Right renal cortex interstitium (tissue), 3 donors: ENCODE data around the gene ZEB2. TPM values are rescaled to one million over a fixed set of nuclear protein-coding genes. Genes with fewer than 3 reads are reported as not detected.

ENCODE experiments used
- DNase-seq, 3 donors: peaks; one replicate each; pipeline ENCODE4 v3.0.0-alpha.2; 2013; ENCODE audit warnings: low read depth in 3 of 3, low spot score in 2 of 3
- polyA plus RNA-seq, 3 donors: library from polyadenylated mRNA; unstranded; fragments of 120-200 nt; gene quantifications; one replicate each; pipeline ENCODE4 v1.2.1, GENCODE V29; 2013; ENCODE audit not compliant: insufficient read length in 3 of 3

Gene ZEB2
- polyA plus RNA-seq, result 100 to 1,000 TPM; 136 to 140 (median 138) TPM

DNA sequence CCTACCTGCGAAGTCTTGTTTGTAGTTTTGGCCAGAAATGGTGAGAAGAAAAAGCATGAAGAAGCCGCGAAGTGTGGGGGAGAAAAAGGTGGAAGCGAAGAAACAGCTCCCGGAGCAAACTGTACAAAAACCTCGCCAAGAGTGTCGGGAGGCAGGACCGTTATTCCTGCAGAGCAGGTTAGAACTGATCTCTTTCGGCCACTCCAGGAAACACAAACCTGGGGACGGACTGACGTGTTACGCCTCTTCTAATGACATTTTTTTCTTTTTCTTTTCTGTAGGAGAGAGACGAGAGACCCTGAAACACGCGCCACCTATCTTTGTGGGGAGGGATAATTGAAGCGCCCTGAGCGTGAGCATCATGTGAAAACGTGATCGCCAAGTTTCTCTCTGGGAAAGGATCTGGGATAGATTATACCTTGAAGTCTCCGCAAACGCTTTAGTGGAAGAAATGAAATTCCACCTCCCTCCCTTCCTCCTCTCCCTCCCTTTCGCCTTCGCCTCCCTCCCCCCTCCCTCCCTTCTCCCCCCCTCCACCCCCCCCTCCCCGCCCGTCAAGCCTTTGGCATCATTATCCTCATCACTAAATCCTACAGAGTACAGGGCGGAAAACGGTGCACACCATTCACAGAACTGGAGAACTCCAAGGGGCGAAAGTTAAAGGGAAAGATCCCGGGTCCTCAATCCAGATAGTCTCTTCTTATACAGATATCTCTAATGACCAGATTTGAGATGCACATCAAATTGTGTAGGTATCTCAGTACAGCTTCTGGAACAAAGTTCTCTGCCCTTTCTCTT lies at the start of gene ZEB2:
Gene ZEB2 (minus strand): TSS at position 186 of the 798 bp plus-strand sequence. CDS start 2,769 bp downstream, outside the sequence.
- DNase-seq, result no peak

DNA sequence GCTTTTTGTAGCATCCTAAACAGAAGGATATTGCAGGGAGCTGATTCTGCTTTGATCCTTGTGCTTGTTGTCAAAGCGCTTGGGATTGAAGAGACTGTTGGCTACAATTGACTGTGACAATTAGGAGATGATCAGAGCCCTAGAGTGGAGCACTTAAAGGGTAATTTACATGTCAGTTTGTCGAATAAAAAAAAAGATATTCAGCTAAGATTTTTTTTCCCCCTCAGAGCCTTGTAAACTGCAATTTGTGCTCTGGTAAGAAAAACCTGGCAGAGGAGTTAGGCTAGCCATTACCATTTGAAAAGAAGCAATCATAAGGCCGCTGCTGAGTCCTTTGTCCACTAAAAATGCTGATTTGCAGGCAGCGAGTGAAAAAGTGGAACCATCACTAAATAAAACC lies 47.8 kb upstream of the ZEB2 start:
- DNase-seq, result no peak

DNA sequence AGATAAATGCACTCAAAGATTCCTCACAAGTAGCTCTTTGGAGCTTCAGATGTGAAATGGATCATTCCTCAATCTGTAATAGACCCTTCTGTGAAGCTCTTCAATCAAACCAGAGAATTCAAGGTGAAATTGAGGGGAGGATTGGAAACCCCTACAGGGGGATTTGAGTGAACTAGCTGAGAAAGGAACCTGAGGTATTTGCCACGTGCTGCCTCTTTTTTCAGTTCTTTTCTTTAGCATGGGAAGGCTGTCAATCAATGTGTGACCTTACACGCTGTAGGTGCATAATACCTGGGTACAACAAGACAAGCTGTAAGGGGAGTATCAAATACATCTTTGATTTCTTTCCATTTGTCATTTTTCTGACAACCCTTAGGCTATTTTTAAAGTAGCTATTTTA lies 46.5 kb upstream of the ZEB2 start:
- no peak for DNase-seq

DNA sequence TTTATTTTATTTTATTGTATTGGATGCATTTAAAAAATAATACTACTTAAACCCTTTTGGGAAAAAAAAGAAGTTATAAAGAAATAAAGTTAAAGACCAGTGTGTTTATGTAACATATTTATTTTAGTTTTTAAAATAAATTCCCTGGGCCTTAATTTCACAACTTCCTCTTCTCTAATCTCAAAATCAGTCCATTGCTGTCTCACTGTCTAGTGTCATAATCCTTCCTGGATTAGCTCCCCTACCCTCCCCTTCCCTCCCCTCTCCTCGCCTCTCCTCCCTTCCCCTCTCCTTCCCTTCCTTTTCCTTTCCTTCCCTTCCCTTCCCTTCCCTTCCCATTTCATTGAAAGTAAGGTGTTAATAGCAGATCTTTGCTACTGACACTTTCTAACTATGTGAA lies 40.3 kb upstream of the ZEB2 start:
- no peak for DNase-seq

DNA sequence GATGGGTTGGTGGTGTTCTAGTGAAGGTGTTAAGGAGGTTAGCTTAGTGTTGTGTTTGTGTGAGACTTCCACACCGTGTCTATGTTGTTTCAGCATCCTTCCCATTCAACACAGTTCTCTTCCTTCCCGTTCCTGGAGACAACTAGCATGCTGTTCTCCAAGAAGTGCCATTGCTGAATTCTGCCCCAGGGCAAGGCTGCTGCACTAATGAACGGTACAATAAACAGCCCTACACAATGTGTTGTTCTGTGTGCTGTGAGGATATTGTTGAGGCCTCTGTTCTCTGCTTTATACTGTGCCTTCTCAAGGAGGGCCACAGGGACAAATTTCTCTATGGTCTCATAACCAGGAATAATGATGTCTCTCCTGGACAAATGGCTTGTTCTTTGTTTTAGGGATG lies 39.8 kb upstream of the ZEB2 start:
- no peak for DNase-seq

DNA sequence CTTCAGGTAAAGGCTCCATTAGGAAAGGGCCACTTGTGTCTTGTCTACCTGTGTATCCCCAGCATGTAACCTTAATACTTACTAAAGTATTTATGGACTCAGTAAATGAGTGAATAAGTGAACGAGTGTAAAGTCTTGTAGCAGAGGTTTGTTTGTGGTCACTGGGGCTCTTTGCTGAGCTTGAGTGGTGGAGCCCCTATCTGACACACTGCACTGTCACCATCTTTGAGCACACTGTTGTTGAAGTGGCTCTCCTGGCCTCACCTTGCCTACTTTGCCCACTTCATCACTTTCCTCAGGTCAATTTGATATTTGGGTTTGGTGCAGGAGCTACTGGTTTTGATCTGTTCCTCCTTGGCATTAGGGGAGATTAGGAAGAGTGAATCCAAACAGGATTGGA lies 39.3 kb upstream of the ZEB2 start:
- no peak for DNase-seq

DNA sequence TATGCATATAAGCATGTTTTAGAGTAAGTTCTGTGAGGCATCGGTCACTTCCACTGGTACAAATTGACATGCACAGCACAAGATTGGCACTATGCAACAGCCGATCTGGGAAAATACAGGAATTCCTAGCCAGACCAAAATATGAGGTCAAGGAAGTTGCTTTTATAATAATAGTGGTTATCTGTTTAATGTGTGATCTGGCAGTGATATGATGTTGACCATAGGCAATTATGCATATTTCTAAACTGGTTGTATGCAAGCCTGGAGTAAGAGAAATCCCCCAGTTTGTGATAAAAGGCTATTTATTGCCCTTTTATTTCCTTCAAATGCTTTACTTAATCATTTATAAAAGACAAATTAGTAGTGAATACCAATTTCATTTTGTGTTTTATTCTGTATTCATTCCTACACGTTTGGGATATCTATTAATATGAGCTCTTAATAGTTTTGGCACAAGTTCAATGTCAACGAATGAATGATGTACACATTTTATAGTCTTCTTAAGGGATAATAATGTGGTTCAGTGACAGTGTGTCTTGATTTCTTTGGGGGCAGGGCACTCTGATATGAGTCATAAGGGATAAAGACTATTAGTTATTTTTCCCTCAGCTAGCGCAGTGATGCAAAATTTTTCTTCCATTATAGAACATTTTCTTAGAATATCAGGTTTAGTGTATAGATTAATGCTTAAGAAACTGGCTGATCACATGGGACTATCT lies 34.7 kb upstream of the ZEB2 start:
- no peak for DNase-seq

DNA sequence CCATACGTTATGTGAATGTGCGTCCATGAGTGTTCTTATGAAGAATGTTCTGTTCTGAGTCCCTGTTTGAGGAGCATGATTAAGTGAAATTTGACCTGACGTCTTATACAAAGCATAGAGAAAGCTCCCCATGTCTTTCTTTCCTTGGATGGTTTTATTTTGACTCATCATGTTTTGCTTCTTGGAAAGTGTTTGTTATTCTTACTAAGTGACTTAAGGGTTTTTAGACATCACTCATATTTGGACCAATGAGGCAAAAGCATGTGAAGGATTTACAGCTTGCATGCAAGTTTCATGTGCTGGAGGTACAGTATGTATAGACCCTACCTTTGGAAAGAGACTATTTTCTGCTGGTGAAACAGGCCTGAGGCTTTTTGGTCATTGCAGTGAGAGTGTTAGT lies 33.5 kb upstream of the ZEB2 start:
- DNase-seq, result no peak

DNA sequence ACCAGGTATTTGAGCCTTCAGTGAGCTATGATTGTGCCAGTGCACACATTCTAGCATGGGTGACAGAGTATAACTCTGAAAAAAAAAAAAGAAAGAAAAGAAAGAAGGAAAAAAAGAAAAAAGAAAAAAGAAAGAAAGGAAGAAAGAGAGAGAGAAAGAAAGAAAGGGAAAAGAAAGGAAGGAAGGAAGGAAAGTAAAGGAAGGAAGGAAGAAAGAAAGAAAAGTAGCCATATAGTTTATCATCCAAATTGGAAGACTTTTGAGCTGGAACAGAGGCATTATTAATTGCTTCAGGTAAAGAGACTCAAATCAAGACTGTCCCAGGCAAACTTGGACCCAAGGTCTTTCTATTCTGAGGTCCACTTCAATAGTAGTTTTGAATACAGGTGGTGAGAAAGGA lies 32.9 kb upstream of the ZEB2 start:
- no peak for DNase-seq

DNA sequence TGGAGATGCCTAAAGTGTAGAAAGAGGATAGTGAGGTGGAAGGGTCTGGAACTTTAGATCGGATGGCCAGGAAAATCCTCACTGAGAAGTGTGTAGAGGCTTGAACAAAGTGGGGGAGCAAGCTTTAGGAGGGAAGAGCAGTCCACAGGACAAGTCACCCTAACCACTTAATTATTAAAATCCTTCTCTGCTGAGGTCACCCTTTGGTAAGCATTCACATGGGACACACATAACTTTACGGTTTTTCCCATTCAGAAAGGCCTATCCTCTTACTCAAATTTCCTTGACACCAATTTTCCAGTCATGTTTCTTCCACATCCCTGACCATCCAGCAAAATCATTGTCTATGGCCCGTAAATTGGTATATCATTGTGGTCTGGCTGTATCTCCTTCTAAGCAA lies 31.0 kb upstream of the ZEB2 start:
- DNase-seq, result no peak

DNA sequence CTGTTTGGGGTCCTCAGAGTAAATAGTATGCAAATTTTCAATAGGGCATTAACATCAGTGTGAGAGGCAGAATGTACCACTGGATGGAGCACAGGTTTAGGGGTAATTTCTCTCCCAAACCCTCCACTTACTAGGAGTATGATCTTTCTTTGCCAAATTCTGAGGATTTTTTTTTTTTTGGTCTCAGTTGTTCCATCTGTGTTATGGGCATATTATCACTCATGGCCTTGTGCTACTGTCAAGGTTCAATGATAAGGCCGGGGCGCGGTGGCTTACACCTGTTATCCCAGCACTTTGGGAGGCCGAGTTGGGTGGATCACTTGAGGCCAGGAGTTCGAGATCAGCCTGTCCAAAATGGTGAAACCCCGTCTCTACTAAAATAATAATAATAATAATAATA lies 30.2 kb upstream of the ZEB2 start:
- no peak for DNase-seq

DNA sequence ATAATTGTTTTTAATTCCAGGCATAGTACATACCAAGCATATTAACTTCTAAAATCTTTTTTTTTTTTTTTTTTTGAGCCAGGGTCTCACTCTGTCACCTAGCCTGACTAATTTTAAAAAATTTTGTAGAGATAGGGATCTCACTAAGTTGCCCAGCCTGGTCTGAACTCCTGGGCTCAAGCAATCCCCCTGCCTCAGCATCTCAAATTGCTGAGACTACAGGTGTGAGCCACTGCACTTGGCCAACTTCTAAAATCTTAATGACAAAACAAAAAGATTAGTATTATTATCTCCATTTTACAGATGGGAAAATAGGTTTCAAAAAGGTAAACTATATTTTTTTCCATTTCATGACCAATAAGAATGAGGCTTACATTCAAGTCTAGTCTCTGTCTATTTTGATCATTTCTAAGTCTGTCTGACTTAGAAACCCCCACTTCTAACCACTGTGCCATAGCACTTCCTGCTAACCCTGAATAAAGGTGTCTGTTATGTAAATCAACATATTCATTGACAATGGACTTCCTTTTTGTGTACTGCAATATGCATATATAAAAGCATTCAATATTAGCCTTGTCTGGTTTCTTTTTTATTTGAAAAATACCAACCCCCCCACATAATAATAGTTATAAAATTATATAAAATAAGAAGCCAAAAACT lies 28.7 kb upstream of the ZEB2 start:
- DNase-seq, result no peak

DNA sequence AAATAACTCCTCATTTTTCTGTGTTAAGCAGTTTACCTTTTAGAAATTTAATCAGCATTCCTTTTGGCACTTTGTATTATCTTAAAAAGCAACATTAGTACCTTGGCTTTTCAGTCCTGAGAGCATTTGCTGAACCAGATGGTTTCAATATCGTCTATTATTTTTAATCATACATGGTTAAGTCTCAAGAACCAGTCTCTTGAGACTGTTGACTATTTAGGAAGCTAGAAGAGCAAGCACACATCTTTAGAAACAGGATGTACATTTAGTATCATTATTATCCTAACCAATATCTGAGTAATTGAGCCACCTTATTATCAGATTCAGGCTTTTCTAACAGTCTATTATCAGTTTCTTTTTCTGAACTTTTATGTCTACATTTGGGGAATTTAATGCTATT lies 28.2 kb upstream of the ZEB2 start:
- DNase-seq, result no peak

DNA sequence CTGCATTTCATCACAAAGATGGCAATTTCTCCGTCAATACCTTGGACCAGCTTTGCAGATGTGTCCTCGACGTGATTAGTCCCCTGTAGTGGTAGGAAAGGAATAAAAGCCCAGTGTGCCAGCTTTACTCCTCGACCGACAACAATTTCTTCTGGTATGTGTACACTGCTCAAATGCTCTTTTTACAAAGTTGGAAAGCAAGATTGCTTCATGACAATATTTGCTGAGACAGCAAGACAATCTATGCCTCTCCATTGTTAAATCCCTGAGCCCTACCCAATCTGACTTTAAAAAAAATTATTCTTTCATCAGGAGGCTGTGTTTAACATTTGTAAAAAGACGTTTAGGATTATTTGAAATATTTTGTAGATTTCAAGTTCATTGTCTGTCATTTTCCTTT lies 27.6 kb upstream of the ZEB2 start:
- no peak for DNase-seq

DNA sequence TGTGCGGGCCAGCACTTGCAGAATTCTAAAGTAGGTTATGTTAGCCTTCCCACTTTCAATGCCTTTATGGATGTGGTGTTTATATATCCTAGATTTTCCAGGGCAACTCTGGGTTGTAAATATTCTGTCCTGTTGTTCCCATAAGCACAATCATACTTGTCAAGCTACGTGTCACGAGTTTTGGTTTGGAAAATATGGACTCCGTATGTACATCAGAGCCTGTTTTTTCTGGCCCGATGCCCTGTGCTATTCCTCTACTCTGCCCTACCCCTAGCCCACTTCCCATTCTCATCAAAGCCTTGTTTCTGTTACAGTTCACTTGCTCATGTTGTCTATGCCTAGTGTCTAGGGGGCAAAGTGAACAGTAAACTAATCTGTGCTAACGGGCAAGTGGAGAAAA lies 27.0 kb upstream of the ZEB2 start:
- no peak for DNase-seq

DNA sequence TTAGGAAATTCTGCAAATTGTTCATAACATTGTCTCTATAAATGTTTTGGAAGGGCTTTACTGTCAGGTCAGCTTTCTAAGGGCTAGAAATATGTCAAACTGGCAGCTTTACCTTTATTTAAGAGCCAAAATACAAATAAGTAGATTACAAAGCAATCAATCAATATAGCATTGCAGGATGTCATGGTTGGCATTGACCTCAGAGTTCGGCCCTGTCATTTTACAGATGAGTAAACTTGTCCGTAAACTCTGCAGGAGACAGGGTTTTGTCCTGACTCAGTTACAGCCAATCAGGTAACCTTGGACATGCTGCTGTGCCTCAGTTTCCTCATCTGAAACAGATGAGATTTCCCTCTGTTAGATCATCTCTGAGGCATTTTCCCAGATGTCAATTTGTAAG lies 25.9 kb upstream of the ZEB2 start:
- DNase-seq, result no peak

DNA sequence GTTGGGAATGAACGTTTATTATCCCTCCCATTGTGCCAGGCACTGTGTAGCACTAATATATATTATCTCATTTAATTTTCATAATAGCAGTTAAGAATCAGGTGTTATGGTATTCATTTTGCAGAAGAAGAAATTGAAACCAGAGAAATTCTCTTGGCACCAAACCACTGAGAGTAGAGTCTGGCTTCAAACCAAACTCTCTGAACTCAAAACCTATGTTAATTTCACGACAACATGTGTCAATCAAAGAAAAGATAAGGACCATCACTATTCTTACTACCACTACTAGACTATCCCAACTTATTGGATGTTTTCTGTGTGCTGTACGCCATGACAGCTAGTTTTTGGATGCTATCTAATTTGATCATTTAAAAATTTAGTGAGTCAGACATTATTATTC lies 24.1 kb upstream of the ZEB2 start:
- no peak for DNase-seq

DNA sequence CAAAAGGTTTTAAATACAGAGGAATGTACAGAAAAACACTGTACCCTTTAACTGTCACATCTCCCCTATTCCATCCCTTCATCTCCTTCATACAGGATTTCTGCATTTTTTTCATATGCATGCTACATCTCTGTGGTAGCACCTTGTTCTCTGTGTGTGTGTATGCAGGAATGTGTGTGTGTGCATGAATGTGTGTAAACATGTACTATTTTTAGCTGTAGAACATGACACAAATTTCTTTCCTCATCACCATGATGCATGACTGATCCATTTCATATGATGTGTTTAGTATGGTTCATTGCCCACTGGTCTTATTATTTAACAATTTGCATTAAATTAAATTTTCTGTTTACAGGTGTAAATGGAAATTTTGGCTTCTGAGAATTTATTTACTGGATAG lies 21.5 kb upstream of the ZEB2 start:
- no peak for DNase-seq

DNA sequence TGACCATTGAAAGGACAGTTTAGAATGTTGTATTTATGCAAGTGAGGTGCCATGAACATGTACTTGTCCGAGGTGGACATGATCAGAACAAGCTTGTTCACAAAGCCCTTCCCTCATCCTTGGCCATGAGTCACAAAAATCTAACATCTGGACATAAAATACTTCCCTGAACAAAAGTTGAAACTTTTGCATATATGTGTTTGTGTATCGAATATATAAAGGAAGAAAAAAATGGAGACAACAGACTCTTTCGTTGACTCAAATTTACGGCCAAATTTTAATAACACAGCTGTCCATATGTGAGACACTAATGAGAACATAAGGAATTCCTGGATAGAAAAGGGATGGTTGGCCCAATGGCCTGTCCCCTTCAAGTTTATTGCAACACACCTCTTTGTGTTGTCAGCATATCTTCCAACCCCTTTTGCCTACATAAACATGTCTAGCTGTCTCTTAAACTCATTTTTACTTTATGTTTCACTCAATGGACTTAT lies 19.4 kb upstream of the ZEB2 start:
- no peak for DNase-seq

DNA sequence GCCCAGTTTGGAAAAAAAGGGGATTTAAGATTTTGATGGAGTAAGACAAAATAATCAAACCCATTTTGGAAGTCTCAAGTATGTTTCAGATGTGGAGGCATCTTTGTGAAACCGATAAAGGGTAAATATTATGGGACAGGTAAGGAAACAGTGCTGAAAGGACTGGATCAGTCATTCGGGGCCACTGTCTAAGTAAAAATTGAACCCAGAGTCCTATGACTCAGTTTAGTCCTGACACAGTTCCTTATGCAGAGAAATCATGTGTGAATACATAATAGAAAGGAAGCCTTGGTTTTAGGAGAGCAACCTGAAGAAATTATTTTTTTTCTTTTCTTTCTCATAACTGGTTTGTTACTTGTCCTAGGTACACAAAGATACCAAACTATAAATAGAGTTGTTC lies 15.4 kb upstream of the ZEB2 start:
- DNase-seq, result no peak

DNA sequence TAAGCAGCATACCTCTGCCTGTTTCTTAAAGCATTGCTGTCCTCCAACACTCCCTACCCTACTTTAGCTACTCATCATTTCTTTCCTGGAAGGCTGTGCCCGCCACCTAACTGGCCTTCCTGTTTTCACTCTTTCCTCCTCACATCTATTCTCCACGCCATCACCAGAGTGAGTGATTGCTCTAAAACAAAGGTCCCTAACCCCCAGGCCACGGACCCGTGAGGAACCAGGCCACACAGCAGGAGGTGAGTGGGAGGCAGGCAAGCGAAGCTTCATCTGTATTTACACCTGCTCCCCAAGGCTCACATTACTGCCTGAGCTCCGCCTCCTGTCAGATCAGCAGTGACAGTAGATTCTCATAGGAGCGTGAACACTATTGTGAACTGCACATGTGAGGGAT lies 13.3 kb upstream of the ZEB2 start:
- no peak for DNase-seq

DNA sequence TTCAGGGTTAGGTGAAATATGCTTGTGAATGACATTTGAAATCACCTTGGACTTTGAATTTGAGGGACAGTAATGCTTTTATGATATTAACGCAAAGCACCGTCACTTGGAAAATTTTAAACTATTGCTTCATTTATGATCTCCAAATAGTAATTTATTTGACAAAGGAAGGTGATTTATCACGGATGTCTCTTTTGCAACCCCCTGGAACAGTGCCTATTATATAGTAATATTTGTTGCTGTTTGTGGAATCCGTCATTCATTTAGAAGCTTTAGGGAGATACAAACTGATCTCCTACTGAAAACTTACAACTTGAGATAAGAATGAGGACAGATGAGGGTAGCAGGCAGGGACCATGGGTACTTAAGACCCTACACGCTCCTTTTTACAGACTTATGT lies 10.7 kb upstream of the ZEB2 start:
- no peak for DNase-seq
